ENCODE results near the gene CDIPT. TPM values are rescaled to one million over a fixed set of nuclear protein-coding genes. Genes with fewer than 3 reads are reported as not detected.
A peak's percentile ranks its signal among the peaks of the same experiment; 100 is the strongest.

Gene CDIPT
- total RNA-seq, 1 experiment from 2014 or later: 58.3 TPM

DNA sequence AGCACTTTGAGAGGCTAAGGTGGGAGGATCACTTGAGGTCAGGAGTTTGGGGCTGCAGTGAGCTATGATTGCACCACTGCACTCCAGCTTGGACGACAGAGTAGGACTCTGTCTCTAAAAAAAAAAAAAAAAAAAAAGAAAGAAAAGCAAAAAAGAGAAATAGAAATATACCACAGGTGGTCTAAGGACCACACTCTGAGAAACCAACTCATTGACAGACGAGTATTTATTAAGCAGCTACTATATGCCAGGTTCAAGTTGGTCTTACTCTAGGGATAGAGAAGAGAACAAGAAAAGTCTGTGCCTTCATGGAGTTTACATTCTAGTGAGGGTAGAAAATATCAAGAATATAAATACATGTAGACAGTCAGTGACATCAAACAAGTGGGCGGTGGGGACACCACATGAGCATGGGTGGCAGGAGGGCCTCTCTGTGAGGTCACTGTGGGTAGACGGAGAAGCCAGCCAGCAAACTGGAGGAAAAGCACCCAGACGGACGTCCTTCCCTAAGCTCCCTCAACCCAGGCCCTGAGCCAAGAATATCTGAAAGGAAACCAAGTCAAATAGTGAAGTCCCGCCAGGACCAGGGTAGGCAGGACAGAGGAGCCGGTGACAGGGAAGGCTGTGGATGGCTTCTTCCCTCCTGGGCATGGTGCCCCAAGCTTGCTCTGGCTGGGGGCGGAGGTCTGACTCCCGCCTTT, 4.7 kb downstream of the CDIPT start:
- TF ChIP-seq ZNF274 (IDR thresholded peaks at IDR 0.05; ENCODE audit: low read depth, low read length): no peak
- no peak for TF ChIP-seq RAD21 (IDR thresholded peaks at IDR 0.05; ENCODE audit: low read depth)
- no peak for TF ChIP-seq FOSL1 (IDR thresholded peaks at IDR 0.05; ENCODE audit: low read depth)
- TF ChIP-seq YY1 (IDR thresholded peaks at IDR 0.05; ENCODE audit: extremely low read depth, insufficient replicate concordance, low read depth, low read length): no peak
- TF ChIP-seq ELF1 (IDR thresholded peaks at IDR 0.05; ENCODE audit: borderline replicate concordance, low read depth): no peak
- TF ChIP-seq POLR2AphosphoS5 (IDR thresholded peaks at IDR 0.05; ENCODE audit: low read depth, low read length): no peak
- TF ChIP-seq CBX3 (IDR thresholded peaks at IDR 0.05; ENCODE audit: low read depth): no peak
- TF ChIP-seq JUND (IDR thresholded peaks at IDR 0.05): no peak
- TF ChIP-seq EZH2phosphoT487 (IDR thresholded peaks at IDR 0.05; ENCODE audit: borderline replicate concordance): no peak
- TF ChIP-seq REST (IDR thresholded peaks at IDR 0.05; ENCODE audit: low read depth): no peak
- no peak for TF ChIP-seq EGR1 (IDR thresholded peaks at IDR 0.05; ENCODE audit: low read depth)
- TF ChIP-seq CEBPB (IDR thresholded peaks at IDR 0.05; ENCODE audit: low read depth): no peak
- TF ChIP-seq EZH2 (IDR thresholded peaks at IDR 0.05): no peak
- no peak for TF ChIP-seq ATF3 (IDR thresholded peaks at IDR 0.05)
- TF ChIP-seq, protein P1, sequence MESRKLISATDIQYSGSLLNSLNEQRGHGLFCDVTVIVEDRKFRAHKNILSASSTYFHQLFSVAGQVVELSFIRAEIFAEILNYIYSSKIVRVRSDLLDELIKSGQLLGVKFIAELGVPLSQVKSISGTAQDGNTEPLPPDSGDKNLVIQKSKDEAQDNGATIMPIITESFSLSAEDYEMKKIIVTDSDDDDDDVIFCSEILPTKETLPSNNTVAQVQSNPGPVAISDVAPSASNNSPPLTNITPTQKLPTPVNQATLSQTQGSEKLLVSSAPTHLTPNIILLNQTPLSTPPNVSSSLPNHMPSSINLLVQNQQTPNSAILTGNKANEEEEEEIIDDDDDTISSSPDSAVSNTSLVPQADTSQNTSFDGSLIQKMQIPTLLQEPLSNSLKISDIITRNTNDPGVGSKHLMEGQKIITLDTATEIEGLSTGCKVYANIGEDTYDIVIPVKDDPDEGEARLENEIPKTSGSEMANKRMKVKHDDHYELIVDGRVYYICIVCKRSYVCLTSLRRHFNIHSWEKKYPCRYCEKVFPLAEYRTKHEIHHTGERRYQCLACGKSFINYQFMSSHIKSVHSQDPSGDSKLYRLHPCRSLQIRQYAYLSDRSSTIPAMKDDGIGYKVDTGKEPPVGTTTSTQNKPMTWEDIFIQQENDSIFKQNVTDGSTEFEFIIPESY (IDR thresholded peaks at IDR 0.05; ENCODE audit: extremely low read depth, insufficient replicate concordance, low read length): no peak
- TF ChIP-seq SIN3A (IDR thresholded peaks at IDR 0.05; ENCODE audit: low read depth): no peak
- TF ChIP-seq TCF7L2 (IDR thresholded peaks at IDR 0.05; ENCODE audit: borderline replicate concordance, extremely low read depth, insufficient read depth, insufficient read length): no peak
- no peak for TF ChIP-seq SRF (IDR thresholded peaks at IDR 0.05; ENCODE audit: low read depth)
- TF ChIP-seq SP1 (IDR thresholded peaks at IDR 0.05; ENCODE audit: low read depth): no peak
- ChIA-PET POLR2A (no interaction called here), CTCF (interaction anchor here (2.3 kb wide), 1 partner anchor 9 kb away, joined by 12 read pairs; no protein-coding TSS in a partner anchor), RAD21 (ENCODE audit: low non-redundant PET in 1 of 2, low total read pairs in 2 of 2, uncharacterized antibody in 2 of 2, unreplicated experiment in 2 of 2) (no interaction called here)
- Histone ChIP-seq H4K20me1 (ENCODE audit: insufficient read depth) (no peaks in the 10 kb centered on the region), H3K4me1 (ENCODE audit: control insufficient read depth in 1 of 2, insufficient read depth in 2 of 2, low read length in 2 of 2) (peaks cover 0 to 9% of the 10 kb centered on the region in 2 experiments; a peak in 1 of 4 replicates), H3K4me2 (ENCODE audit: low read length) (no peak overlapping the region), H3K9me2 (ENCODE audit: insufficient read depth) (no peaks in the 10 kb centered on the region), H3K27ac (ENCODE audit: low read depth, low read length) (no peak overlapping the region), H3K4me3 (replicated peaks in 1 of 2; ENCODE audit: low read depth in 1 of 2, low read length in 2 of 2) (no peak overlapping the region), H3K27me3 (ENCODE audit: insufficient read depth, low read length) (no peaks in the 10 kb centered on the region), H3K36me3 (ENCODE audit: control insufficient read depth in 1 of 2, insufficient read depth in 2 of 2, low read length in 2 of 2) (peaks cover 10 to 17% of the 10 kb centered on the region in 2 experiments), H3K9me3 (ENCODE audit: control insufficient read depth in 1 of 2, insufficient read depth in 1 of 2, low read depth in 1 of 2, low read length in 2 of 2) (no peaks in the 10 kb centered on the region), H2AFZ (ENCODE audit: low read depth, low read length, poor library complexity, severe bottlenecking) (no peak overlapping the region), H3K79me2 (ENCODE audit: insufficient read depth, low read length) (peaks cover 20% of the 10 kb centered on the region), H3K9ac (ENCODE audit: low read length) (no peak overlapping the region)
- DNase-seq (ENCODE audit: low read depth, low spot score) (no peak), ATAC-seq (no peak)
- TSS peak; percentile 4 for BruUV-seq (replicated peaks)
- intact Hi-C loops (cut with micrococcal nuclease): no loop called here

Measured in HCT116 (cell line).